ENCODE measurements around the gene SLC5A8.
A peak's percentile ranks its signal among the peaks of the same experiment; 100 is the strongest.

DNA sequence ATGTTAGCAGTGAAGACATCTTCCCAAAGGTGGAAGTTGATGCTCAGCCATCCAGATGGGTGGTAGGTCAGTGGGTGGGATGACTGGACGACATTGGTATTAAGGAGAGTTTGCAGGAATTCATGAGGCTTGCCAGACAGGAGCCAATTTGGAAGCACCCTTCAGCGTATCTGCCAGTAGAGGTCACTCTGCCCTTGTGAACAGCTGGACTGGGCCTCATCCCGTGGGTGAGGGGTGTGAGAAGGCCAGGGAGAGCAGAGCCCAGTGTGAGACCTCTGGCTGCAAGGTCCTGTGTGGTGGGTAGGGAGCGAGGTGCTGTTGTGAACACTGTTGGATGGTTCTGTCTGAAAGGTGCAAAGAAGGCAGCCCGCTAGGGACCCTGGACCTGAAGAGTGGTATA, 37.7 kb downstream of the SLC5A8 start:
- TF ChIP-seq, protein P1, sequence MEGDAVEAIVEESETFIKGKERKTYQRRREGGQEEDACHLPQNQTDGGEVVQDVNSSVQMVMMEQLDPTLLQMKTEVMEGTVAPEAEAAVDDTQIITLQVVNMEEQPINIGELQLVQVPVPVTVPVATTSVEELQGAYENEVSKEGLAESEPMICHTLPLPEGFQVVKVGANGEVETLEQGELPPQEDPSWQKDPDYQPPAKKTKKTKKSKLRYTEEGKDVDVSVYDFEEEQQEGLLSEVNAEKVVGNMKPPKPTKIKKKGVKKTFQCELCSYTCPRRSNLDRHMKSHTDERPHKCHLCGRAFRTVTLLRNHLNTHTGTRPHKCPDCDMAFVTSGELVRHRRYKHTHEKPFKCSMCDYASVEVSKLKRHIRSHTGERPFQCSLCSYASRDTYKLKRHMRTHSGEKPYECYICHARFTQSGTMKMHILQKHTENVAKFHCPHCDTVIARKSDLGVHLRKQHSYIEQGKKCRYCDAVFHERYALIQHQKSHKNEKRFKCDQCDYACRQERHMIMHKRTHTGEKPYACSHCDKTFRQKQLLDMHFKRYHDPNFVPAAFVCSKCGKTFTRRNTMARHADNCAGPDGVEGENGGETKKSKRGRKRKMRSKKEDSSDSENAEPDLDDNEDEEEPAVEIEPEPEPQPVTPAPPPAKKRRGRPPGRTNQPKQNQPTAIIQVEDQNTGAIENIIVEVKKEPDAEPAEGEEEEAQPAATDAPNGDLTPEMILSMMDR (IDR thresholded peaks at IDR 0.05; ENCODE audit: low read depth, low read length, missing input control): peak; percentile 3
- TF ChIP-seq, protein P2, sequence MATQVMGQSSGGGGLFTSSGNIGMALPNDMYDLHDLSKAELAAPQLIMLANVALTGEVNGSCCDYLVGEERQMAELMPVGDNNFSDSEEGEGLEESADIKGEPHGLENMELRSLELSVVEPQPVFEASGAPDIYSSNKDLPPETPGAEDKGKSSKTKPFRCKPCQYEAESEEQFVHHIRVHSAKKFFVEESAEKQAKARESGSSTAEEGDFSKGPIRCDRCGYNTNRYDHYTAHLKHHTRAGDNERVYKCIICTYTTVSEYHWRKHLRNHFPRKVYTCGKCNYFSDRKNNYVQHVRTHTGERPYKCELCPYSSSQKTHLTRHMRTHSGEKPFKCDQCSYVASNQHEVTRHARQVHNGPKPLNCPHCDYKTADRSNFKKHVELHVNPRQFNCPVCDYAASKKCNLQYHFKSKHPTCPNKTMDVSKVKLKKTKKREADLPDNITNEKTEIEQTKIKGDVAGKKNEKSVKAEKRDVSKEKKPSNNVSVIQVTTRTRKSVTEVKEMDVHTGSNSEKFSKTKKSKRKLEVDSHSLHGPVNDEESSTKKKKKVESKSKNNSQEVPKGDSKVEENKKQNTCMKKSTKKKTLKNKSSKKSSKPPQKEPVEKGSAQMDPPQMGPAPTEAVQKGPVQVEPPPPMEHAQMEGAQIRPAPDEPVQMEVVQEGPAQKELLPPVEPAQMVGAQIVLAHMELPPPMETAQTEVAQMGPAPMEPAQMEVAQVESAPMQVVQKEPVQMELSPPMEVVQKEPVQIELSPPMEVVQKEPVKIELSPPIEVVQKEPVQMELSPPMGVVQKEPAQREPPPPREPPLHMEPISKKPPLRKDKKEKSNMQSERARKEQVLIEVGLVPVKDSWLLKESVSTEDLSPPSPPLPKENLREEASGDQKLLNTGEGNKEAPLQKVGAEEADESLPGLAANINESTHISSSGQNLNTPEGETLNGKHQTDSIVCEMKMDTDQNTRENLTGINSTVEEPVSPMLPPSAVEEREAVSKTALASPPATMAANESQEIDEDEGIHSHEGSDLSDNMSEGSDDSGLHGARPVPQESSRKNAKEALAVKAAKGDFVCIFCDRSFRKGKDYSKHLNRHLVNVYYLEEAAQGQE (IDR thresholded peaks at IDR 0.05): no peak
- no peak for TF ChIP-seq RAD21 (IDR thresholded peaks at IDR 0.05)
